Body of pancreas (tissue), 4 donors: ENCODE measurements around the gene TFAP2B. TPM values are rescaled to one million over a fixed set of nuclear protein-coding genes. Genes with fewer than 3 reads are reported as not detected.

ENCODE experiments used
- ATAC-seq: fragments of 150-250 bp; one replicate; pipeline ENCODE4 v1.9.1; 2016
- DNase-seq, 4 donors: peaks; one replicate each; pipeline ENCODE4 v3.0.0-alpha.2; 2019
- H3K27ac ChIP-seq, 4 donors: fragments of 200-600 bp; sonication (generic); 1 replicate in 3 of 4; 2 replicates in 1 of 4; pipeline versions ENCODE4 v1.5.1 to v1.6.1; 2016 to 2019; ENCODE audit warnings: mild to moderate bottlenecking in 1 of 4, mixed read lengths in 1 of 4, moderate library complexity in 1 of 4
- H3K27me3 ChIP-seq, 2 donors: fragments of 200-600 bp; sonication (generic); one replicate each; pipeline ENCODE4 v1.6.0; 2016; ENCODE audit warnings: mild to moderate bottlenecking in 1 of 2
- H3K36me3 ChIP-seq, 2 donors: fragments of 200-600 bp; sonication (generic); replicated peaks in 1 of 2; 2 replicates each; pipeline ENCODE4 v1.5.1; 2016; ENCODE audit warnings: low read depth in 2 of 2; ENCODE audit not compliant: insufficient read depth in 1 of 2
- H3K4me1 ChIP-seq: fragments of 200-600 bp; sonication (generic); one replicate; pipeline ENCODE4 v1.6.0; 2016
- H3K4me3 ChIP-seq, 2 donors: fragments of 200-600 bp; sonication (generic); 1 replicate in 1 of 2; 2 replicates in 1 of 2; pipeline ENCODE4 v1.5.1; 2016 to 2019
- H3K9me3 ChIP-seq, 3 donors: fragments of 200-600 bp; sonication (generic); 1 replicate in 2 of 3; 2 replicates in 1 of 3; pipeline ENCODE4 v1.5.1; 2016
- POLR2A ChIP-seq, 3 donors: fragments of 450-650 bp; IDR thresholded peaks; one replicate each; pipeline ENCODE4 v1.6.1; 2016; ENCODE audit warnings: antibody characterized with exemption in 3 of 3, mild to moderate bottlenecking in 2 of 3
- WGBS, 2 donors: methylation state at CpG; one replicate each; pipeline ENCODE4 v1.1.5; 2017; 5-methylcytosine and 5-hydroxymethylcytosine counted together
- intact Hi-C: fragments of 100-400 bp; cut with DNase I; formaldehyde crosslinking; loops from one replicate; pipeline ENCODE4 v1.15.1; 2023
- total RNA-seq, 2 donors: library from RNA; depleted of rRNA; stranded (reverse); fragments of >200 nt; gene quantifications; one replicate each; pipeline ENCODE4 v1.1.0, GENCODE V29; 2016
- TF ChIP-seq, protein P1 (sequence below), 7 experiments: fragments of 450-650 bp in 4 of 7; fragments of 200-600 bp in 3 of 7; sonication (generic) in 3 of 7; IDR thresholded peaks; one replicate each; pipeline ENCODE4 v1.5.1; 2016 to 2019; ENCODE audit warnings: antibody characterized with exemption in 7 of 7

TFAP2B gene
- total RNA-seq, 2 donors from 2014 or later: not detected

DNA sequence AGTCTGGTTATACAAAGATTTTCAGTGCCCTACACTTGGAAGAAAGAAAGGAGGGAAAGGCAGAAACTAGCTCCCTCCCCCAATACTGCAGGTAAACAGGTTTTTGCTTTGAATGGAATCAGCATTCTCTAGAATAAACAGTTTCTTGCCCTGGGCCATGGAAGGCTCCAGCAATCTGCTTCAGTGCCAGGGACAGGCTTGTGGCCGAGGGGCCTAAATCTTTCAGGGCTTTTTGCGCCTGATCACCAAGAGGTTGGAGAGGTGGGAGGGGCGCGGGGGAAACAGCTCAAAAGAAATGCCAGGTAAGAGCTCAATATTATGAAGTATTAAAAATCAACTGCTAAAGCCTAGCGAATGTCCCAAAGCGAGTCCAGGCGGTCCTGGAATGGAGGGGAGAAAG, 23.8 kb downstream of the TFAP2B start:
- 29 to 37% methylated on average over 7 of the region's 7 CpGs for WGBS, 2 donors
- H3K9me3 ChIP-seq: no peaks in the 10 kb centered on the region
- DNase-seq (no peak), ATAC-seq (no peak)
- H3K4me3 ChIP-seq: no peak overlapping the region
- TF ChIP-seq, protein P1, sequence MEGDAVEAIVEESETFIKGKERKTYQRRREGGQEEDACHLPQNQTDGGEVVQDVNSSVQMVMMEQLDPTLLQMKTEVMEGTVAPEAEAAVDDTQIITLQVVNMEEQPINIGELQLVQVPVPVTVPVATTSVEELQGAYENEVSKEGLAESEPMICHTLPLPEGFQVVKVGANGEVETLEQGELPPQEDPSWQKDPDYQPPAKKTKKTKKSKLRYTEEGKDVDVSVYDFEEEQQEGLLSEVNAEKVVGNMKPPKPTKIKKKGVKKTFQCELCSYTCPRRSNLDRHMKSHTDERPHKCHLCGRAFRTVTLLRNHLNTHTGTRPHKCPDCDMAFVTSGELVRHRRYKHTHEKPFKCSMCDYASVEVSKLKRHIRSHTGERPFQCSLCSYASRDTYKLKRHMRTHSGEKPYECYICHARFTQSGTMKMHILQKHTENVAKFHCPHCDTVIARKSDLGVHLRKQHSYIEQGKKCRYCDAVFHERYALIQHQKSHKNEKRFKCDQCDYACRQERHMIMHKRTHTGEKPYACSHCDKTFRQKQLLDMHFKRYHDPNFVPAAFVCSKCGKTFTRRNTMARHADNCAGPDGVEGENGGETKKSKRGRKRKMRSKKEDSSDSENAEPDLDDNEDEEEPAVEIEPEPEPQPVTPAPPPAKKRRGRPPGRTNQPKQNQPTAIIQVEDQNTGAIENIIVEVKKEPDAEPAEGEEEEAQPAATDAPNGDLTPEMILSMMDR (IDR thresholded peaks at IDR 0.05): no peak
- no peak for TF ChIP-seq POLR2A (IDR thresholded peaks at IDR 0.05)
- H3K27ac ChIP-seq: no peak overlapping the region
- peaks cover 3% of the 10 kb centered on the region for H3K4me1 ChIP-seq
- no peaks in the 10 kb centered on the region for H3K36me3 ChIP-seq
- intact Hi-C loops: no loop called here
- H3K27me3 ChIP-seq: peaks cover 0 to 30% of the 10 kb centered on the region in 2 donors

DNA sequence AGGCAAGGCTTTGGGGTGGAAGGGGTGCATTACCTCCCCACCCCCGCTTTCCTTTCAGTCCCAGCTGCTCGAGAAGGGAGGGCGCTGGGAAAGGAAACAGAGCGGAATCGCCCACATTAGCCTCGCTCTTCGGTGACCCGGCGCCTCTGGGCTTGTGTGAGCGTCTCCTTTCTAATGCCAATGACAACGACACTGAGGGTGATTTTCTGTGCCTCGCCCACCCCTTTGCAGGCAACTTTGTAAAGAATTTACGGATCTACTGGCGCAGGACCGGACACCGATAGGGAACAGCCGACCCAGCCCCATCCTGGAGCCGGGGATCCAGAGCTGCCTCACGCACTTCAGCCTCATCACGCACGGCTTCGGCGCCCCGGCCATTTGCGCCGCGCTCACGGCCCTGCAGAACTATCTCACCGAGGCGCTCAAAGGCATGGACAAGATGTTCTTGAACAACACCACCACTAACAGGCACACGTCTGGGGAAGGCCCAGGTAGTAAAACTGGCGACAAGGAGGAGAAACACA, 24.3 kb downstream of the TFAP2B start:
- no peak for DNase-seq
- TF ChIP-seq POLR2A (IDR thresholded peaks at IDR 0.05): no peak
- TF ChIP-seq, protein P1 (IDR thresholded peaks at IDR 0.05): no peak
- H3K36me3 ChIP-seq: no peaks in the 10 kb centered on the region
- H3K4me1 ChIP-seq: peaks cover 3% of the 10 kb centered on the region
- no peaks in the 10 kb centered on the region for H3K9me3 ChIP-seq
- WGBS, 2 donors: 8% methylated on average over 32 of the region's 32 CpGs
- H3K4me3 ChIP-seq: no peak overlapping the region
- intact Hi-C loops: no loop called here
- no peak overlapping the region for H3K27ac ChIP-seq
- no peak for ATAC-seq
- H3K27me3 ChIP-seq: peaks cover 0 to 30% of the 10 kb centered on the region in 2 donors

DNA sequence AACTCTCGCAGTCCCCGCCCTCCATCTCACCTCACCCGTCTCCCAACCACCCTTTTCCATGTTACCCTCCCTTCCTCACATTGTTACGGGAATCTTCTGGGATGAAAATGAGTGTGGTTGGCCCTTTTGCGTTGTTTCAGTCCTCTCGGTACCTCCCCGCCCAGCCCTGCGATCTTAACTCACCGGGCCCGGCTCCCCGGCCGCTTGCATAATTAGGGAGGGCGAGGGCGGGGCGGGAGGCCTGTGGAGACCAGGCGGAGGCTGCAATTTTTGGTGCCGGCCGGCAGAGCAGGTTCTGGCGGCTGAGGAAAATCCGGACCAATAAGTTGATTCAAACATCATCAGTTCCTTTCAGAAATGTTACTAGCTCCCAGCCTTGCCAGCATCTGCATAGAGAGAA, 25.2 kb downstream of the TFAP2B start:
- intact Hi-C loops: no loop called here
- no peak overlapping the region for H3K27ac ChIP-seq
- DNase-seq: no peak
- peaks cover 3% of the 10 kb centered on the region for H3K4me1 ChIP-seq
- 3 to 5% methylated on average over 20 of the region's 20 CpGs for WGBS, 2 donors
- ATAC-seq: no peak
- H3K9me3 ChIP-seq: no peaks in the 10 kb centered on the region
- H3K36me3 ChIP-seq: no peaks in the 10 kb centered on the region
- H3K27me3 ChIP-seq: peaks cover 0 to 30% of the 10 kb centered on the region in 2 donors
- TF ChIP-seq POLR2A (IDR thresholded peaks at IDR 0.05): no peak
- TF ChIP-seq, protein P1 (IDR thresholded peaks at IDR 0.05): no peak
- no peak overlapping the region for H3K4me3 ChIP-seq

DNA sequence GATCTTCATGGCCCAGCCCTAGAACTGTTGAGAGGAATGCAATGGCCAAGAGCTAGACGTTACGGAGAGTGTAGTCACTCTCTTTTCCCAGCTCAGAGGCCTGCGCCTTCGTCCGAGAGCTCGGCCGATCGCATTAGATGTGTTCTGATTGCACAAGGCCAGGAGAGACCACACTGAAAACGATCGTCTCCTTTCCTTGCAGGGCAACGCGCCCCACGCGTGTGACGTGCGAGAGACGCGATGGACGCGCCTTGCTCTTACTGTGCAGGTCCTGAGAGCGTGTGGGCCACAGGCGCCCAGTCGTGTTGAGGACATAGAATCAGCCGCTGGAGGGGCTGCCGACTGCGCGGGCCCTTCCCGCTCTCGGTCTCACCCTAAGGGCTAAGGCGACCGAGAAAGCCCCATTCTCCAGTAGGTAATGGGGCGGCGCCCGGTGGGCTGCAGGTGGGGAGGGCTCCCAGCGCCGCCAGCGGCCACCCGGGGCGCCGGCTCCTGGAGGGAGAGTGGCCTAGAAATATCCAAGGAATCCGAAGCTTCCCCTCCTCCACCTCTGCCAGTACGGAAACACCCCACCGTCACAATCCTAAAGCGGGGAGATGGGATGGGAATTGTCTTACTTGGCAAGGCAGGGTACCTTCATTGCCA, 26.9 kb downstream of the TFAP2B start:
- H3K27ac ChIP-seq: no peak overlapping the region
- H3K9me3 ChIP-seq: no peaks in the 10 kb centered on the region
- H3K4me1 ChIP-seq: peaks cover 15% of the 10 kb centered on the region
- 4 to 9% methylated on average over 18 to 44 of the region's 44 CpGs for WGBS, 2 donors
- no peak overlapping the region for H3K4me3 ChIP-seq
- TF ChIP-seq, protein P1 (IDR thresholded peaks at IDR 0.05): no peak
- no peak for TF ChIP-seq POLR2A (IDR thresholded peaks at IDR 0.05)
- no peak for DNase-seq
- intact Hi-C loops: no loop called here
- peaks cover 0 to 43% of the 10 kb centered on the region in 2 donors for H3K27me3 ChIP-seq
- no peaks in the 10 kb centered on the region for H3K36me3 ChIP-seq
- ATAC-seq: no peak
